ENCODE data around the gene MUS81.

MUS81 gene

GRCh38 chr11:65866509-65867283, 6.5 kb downstream of the MUS81 start:
- no peaks in the 10 kb centered on the region for H3K9me3 ChIP-seq (ENCODE audit: control insufficient read depth, insufficient read depth, low read length)
- H3K79me2 ChIP-seq (ENCODE audit: control insufficient read depth, low read length) = peaks cover 12% of the 10 kb centered on the region
- no peak overlapping the region for H3K27ac ChIP-seq (ENCODE audit: low read depth, low read length)
- peaks cover 12% of the 10 kb centered on the region; the same call in 1 of the 2 replicates for H3F3A ChIP-seq (ENCODE audit: control insufficient read depth, insufficient read depth)
- peaks cover 27% of the 10 kb centered on the region for H3K4me1 ChIP-seq (ENCODE audit: control insufficient read depth, low read length)
- H3K9me2 ChIP-seq (replicated peaks; ENCODE audit: control insufficient read depth, low read length) = no peaks in the 10 kb centered on the region
- H3K27me3 ChIP-seq (ENCODE audit: control insufficient read depth, low read length) = peaks cover 10% of the 10 kb centered on the region
- no peak overlapping the region for H3K4me3 ChIP-seq (ENCODE audit: low read length)
- peaks cover 52% of the 10 kb centered on the region for H3K36me3 ChIP-seq (ENCODE audit: control insufficient read depth, low read length)
- no peaks in the 10 kb centered on the region; the same call in 1 of the 2 replicates for H4K20me1 ChIP-seq (ENCODE audit: control insufficient read depth, insufficient read depth, low read depth, low read length)
- TF ChIP-seq EZH2phosphoT487 (IDR thresholded peaks at IDR 0.05; ENCODE audit: borderline replicate concordance, low read length) = no peak
- no peak for TF ChIP-seq CTCF (IDR thresholded peaks at IDR 0.05; ENCODE audit: low read depth, low read length, poor library complexity, severe bottlenecking)
- no peak overlapping the region for H3K4me2 ChIP-seq (ENCODE audit: low read length)

GRCh38 chr11:65867284-65868071, 7.2 kb downstream of the MUS81 start:
- Histone ChIP-seq H3K27ac (ENCODE audit: low read depth, low read length) (no peak overlapping the region), H3K4me3 (ENCODE audit: low read length) (no peak overlapping the region), H3K4me2 (ENCODE audit: low read length) (no peak overlapping the region), H3F3A (ENCODE audit: control insufficient read depth, insufficient read depth) (peaks cover 12% of the 10 kb centered on the region; the same call in 1 of the 2 replicates), H3K36me3 (ENCODE audit: control insufficient read depth, low read length) (peaks cover 45% of the 10 kb centered on the region), H3K79me2 (ENCODE audit: control insufficient read depth, low read length) (peaks cover 4% of the 10 kb centered on the region), H3K4me1 (ENCODE audit: control insufficient read depth, low read length) (peaks cover 23% of the 10 kb centered on the region), H4K20me1 (ENCODE audit: control insufficient read depth, insufficient read depth, low read depth, low read length) (no peaks in the 10 kb centered on the region; the same call in 1 of the 2 replicates), H3K9me3 (ENCODE audit: control insufficient read depth, insufficient read depth, low read length) (no peaks in the 10 kb centered on the region), H3K27me3 (ENCODE audit: control insufficient read depth, low read length) (peaks cover 14% of the 10 kb centered on the region), H3K9me2 (replicated peaks; ENCODE audit: control insufficient read depth, low read length) (no peaks in the 10 kb centered on the region)
- TF ChIP-seq CTCF (IDR thresholded peaks at IDR 0.05; ENCODE audit: low read depth, low read length, poor library complexity, severe bottlenecking) = no peak
- TF ChIP-seq EZH2phosphoT487 (IDR thresholded peaks at IDR 0.05; ENCODE audit: borderline replicate concordance, low read length) = no peak

GRCh38 chr11:65868076-65868667, 7.9 kb downstream of the MUS81 start:
- peaks cover 28% of the 10 kb centered on the region for H3K4me1 ChIP-seq (ENCODE audit: control insufficient read depth, low read length)
- H3K9me3 ChIP-seq (ENCODE audit: control insufficient read depth, insufficient read depth, low read length) = no peaks in the 10 kb centered on the region
- no peaks in the 10 kb centered on the region; the same call in 1 of the 2 replicates for H4K20me1 ChIP-seq (ENCODE audit: control insufficient read depth, insufficient read depth, low read depth, low read length)
- no peak overlapping the region for H3K27ac ChIP-seq (ENCODE audit: low read depth, low read length)
- no peak for TF ChIP-seq CTCF (IDR thresholded peaks at IDR 0.05; ENCODE audit: low read depth, low read length, poor library complexity, severe bottlenecking)
- TF ChIP-seq EZH2phosphoT487 (IDR thresholded peaks at IDR 0.05; ENCODE audit: borderline replicate concordance, low read length) = no peak
- H3K79me2 ChIP-seq (ENCODE audit: control insufficient read depth, low read length) = no peaks in the 10 kb centered on the region
- no peak overlapping the region for H3K4me3 ChIP-seq (ENCODE audit: low read length)
- H3K4me2 ChIP-seq (ENCODE audit: low read length) = no peak overlapping the region
- peaks cover 19% of the 10 kb centered on the region for H3K27me3 ChIP-seq (ENCODE audit: control insufficient read depth, low read length)
- peaks cover 12% of the 10 kb centered on the region; the same call in 1 of the 2 replicates for H3F3A ChIP-seq (ENCODE audit: control insufficient read depth, insufficient read depth)
- H3K36me3 ChIP-seq (ENCODE audit: control insufficient read depth, low read length) = peaks cover 38% of the 10 kb centered on the region
- no peaks in the 10 kb centered on the region for H3K9me2 ChIP-seq (replicated peaks; ENCODE audit: control insufficient read depth, low read length)

Data from DOHH2 (cell line).